A549 (cell line): ENCODE results near the gene IMPA2.

ENCODE experiments used
- CEBPB ChIP-seq, 2 experiments: fragments of >200 bp in 1 of 2; sonication (Bioruptor Twin) in 1 of 2; formaldehyde crosslinking in 1 of 2; IDR thresholded peaks; 2 replicates each; pipeline ENCODE4 v1.6.1; 2012 to 2016
- EP300 ChIP-seq, 2 experiments: fragments of >200 bp; sonication (Bioruptor Twin); formaldehyde crosslinking; IDR thresholded peaks; 2 replicates in 1 of 2; 3 replicates in 1 of 2; pipeline ENCODE4 v1.6.1; 2016 to 2017
- ESRRA ChIP-seq: fragments of 150-350 bp; IDR thresholded peaks from 2 replicates; pipeline ENCODE4 v1.6.1; 2014; ENCODE audit warnings: mild to moderate bottlenecking, low read length, borderline replicate concordance
- FOSB ChIP-seq: fragments of 250-450 bp; sonication (Bioruptor Pico); IDR thresholded peaks from 2 replicates; pipeline ENCODE4 v1.5.0; 2020; ENCODE audit warnings: mild to moderate bottlenecking, moderate library complexity
- JUNB ChIP-seq: fragments of >200 bp; sonication (Bioruptor Twin); formaldehyde crosslinking; IDR thresholded peaks from 2 replicates; pipeline ENCODE4 v1.6.1; 2016
- MAX ChIP-seq: IDR thresholded peaks from 2 replicates; pipeline ENCODE4 v1.6.1; 2012
- MAZ ChIP-seq: fragments of 150-350 bp; IDR thresholded peaks from 2 replicates; pipeline ENCODE4 v1.6.1; 2014; ENCODE audit warnings: antibody characterized with exemption, low read depth, low read length, borderline replicate concordance
- NR3C1 ChIP-seq: fragments of >200 bp; sonication (Bioruptor Twin); formaldehyde crosslinking; IDR thresholded peaks from 3 replicates; pipeline ENCODE4 v1.6.1; 2017
- TF ChIP-seq, protein P1 (sequence below): fragments of >200 bp; sonication (Bioruptor Twin); formaldehyde crosslinking; IDR thresholded peaks from 3 replicates; pipeline ENCODE4 v1.5.1; 2016
- TF ChIP-seq, protein P2 (sequence below): fragments of 250-450 bp; sonication (Bioruptor Pico); IDR thresholded peaks from 2 replicates; pipeline ENCODE4 v1.5.0; 2020; ENCODE audit warnings: low read depth, mild to moderate bottlenecking, moderate library complexity

DNA sequence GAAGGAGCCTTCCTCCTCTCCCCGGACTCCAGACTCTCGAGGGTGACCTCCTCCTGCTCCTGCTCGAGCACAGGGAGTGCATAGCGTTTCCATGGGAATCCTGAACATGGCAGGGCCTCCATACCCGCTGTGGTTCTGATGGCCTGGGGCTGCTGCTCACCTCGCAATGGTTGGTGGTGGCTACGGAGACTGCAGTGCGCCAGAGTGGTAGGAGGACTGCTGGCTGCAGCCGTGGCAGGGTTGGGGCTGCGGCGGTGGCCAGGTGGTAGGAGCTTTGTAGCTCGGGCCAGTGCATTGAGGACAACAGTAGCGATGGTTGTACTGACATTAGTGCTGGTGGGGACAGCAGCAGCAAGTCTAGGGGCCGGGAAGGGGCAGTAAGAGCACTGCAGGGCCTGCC lies 80.4 kb downstream of the IMPA2 start:
- TF ChIP-seq, protein P1, sequence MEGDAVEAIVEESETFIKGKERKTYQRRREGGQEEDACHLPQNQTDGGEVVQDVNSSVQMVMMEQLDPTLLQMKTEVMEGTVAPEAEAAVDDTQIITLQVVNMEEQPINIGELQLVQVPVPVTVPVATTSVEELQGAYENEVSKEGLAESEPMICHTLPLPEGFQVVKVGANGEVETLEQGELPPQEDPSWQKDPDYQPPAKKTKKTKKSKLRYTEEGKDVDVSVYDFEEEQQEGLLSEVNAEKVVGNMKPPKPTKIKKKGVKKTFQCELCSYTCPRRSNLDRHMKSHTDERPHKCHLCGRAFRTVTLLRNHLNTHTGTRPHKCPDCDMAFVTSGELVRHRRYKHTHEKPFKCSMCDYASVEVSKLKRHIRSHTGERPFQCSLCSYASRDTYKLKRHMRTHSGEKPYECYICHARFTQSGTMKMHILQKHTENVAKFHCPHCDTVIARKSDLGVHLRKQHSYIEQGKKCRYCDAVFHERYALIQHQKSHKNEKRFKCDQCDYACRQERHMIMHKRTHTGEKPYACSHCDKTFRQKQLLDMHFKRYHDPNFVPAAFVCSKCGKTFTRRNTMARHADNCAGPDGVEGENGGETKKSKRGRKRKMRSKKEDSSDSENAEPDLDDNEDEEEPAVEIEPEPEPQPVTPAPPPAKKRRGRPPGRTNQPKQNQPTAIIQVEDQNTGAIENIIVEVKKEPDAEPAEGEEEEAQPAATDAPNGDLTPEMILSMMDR = no peak
- no peak for TF ChIP-seq FOSB (CRISPR knock-in tag)
- TF ChIP-seq, protein P2, sequence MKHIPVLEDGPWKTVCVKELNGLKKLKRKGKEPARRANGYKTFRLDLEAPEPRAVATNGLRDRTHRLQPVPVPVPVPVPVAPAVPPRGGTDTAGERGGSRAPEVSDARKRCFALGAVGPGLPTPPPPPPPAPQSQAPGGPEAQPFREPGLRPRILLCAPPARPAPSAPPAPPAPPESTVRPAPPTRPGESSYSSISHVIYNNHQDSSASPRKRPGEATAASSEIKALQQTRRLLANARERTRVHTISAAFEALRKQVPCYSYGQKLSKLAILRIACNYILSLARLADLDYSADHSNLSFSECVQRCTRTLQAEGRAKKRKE (CRISPR knock-in tag) = no peak
- no peak for TF ChIP-seq EP300 (IDR thresholded peaks at IDR 0.05)
- no peak for TF ChIP-seq MAX
- TF ChIP-seq NR3C1 = no peak
- TF ChIP-seq JUNB = no peak
- no peak for TF ChIP-seq MAZ
- TF ChIP-seq CEBPB (IDR thresholded peaks at IDR 0.05) = no peak
- TF ChIP-seq ESRRA = no peak
